HG03520 (cell line): ENCODE results near the gene CHMP6.

Experiments
- ATAC-seq: cut with Tn5 transposase; IDR thresholded peaks from one replicate; pipeline ENCODE4 v1.9.1; 2021; ENCODE audit warnings: mild to moderate bottlenecking, moderate library complexity; ENCODE audit not compliant: unreplicated experiment

CHMP6 gene

GRCh38 chr17:80991645-80992076 lies at the start of gene CHMP6:
Gene CHMP6, plus strand, starts transcription at chr17:80991841. Its CDS starts 78 bp downstream, at chr17:80991919.
- no peak for ATAC-seq

- no peak for ATAC-seq
Observed at GRCh38 chr17:80942423-80943345, 49.0 kb upstream of the CHMP6 start.

DNA sequence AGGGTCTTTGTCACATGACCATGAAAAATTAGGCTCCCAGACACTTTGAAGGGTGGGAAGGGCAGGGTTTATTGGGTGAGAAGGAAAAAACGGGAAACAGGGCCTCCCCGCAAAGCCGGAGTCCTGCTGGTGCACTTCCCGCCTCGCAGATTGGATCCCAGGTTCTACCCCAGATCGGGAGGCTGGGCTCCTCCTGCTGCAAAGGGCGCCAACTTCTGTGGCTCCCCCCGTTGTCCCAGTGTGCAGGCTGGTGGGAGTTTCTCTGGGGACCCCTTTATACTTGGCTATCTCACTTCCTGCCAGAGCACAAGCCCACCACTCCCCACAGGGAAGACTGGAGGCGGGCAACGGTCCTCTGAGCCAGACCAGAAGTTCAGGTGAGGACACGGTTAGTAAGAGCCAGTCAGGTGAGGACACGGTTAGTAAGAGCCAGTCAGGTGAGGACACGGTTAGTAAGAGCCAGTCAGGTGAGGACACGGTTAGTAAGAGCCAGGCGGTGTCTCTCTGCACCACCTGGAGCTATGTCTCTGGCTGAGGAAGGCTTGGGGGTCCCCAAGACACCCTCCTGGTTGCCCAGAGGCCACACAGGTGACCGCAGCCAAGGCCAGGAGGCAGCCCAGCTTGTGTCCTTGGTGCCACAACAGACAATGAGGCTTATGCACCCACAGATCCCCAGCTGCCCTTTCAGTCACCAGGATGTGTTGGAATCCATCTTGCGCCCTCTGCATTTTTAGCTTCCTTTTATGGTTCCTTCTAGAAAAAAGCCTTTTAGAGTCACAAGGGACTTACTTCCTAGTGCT lies 48.1 kb upstream of the CHMP6 start:
- ATAC-seq: no peak

DNA sequence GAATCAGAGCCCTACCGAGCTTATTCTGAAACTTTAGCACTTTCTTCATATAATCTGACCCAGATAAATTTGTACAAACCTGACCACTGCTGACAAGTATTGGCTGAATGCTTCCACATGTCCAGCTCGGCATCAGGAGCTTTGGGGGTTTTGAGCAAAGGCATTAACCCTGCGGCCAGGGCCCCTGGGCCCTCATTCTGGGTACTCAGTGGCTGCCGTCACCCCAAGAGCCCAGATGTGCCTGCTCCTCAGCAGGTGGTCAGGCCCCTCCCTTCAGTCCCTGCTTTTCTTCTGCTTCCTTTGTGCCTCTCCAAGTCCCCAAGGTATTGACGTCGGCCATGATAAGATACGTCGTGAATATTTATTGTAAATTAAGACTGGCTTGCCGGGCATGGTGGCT lies 47.3 kb upstream of the CHMP6 start:
- no peak for ATAC-seq

DNA sequence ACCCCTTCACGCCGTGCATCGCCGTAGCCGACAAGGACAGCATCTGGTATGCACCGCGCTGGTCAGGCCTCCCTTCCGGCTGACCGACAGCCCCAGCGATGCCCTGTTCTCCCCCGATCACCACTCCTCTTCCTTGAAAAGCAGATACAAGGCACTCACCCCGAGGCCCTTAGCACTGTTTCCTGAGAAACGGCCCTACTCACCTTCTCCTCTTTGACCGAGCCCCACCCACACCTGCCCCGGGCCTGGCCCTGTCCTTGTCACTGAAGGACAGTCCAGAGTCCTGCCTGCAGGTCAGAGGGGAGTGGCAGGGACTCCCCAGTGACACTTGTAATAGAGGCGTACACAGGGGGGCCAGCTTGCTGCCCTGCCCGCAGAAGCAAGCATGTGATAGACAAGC lies 45.9 kb upstream of the CHMP6 start:
- no peak for ATAC-seq

- no peak for ATAC-seq
Observed at GRCh38 chr17:80946449-80946848, 45.2 kb upstream of the CHMP6 start.

GRCh38 chr17:80947200-80947940 lies 44.3 kb upstream of the CHMP6 start:
- ATAC-seq: no peak

DNA sequence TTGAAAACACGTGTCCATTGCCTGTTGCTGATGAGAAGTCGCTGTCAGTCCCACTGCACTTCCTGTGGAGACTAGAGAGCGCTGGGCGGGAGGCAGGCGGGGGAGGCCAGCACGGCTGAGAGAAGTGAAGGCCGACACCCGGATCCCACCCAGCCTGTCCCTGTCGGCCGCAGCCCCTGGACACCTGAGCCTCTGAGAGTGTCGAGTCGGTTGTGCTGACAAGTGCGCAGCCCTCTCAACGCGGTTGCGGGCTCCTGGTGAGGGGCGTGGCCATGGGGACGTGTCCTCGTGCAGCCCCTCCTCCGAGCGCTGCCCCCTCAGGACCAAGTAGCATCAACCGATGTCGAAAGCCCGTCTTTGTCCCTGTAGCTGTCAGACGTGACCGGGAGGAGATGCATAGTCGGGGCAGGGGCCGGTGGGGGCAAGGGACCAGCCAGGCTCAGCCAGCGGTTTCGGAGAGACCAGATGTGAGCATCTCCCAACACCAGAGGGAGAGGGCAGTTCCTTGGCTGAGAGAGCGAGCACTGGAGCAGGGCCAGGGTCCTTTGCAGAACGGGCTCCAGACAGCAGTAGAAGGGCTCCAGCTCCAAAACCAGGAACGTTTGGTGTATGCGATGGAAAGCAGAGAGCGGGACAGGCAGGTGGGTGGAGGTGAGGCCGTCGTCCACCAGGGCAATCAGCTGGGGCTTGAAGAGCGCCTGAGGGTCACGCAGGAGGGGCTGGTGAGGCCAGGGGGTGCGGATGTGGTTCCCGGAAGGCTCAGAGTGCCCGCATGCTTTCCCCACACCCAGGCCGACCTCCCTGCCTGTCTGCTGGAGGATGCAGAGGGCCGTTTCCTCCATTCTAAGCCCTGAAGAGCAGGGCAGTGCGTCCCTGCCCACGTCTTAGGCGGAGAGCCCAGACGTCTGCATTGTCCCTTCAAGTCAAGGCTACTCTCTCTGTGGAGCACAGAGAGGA lies 43.3 kb upstream of the CHMP6 start:
- no peak for ATAC-seq

- ATAC-seq: no peak
Observed at GRCh38 chr17:80948976-80949450, 42.6 kb upstream of the CHMP6 start.

- no peak for ATAC-seq
Observed at GRCh38 chr17:80949451-80950421, 41.9 kb upstream of the CHMP6 start.

DNA sequence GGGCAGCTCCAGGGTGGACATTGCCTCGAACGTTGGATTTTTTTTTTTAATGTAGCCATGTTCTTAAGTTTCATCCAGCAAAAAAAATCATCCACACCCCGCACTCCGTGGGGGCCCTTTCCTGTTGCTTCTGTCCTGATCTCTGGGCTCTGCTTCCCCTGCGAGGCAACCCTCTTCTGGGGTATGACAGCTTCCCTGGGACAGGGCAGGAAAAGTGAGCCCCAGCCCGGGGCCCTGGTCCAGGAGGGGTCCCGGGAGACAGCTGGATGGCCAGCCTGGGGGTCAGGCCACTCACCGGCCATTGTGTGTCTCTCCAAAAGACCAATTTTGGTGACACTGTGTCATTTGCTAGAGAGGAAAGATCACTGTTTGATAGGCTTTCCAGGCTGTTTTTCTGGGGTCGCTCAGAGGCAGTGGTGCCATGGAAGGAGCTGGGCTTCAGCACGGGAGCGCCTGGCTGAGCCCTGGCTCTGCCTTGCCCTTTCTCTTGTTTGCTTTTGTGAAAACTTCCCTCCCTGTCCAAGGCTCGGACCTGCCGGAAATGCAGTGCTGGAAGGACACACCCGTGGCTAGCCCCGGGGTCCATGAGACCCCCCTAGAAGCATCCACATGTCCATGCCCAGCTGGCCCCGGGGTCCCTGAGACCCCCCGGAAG lies 41.0 kb upstream of the CHMP6 start:
- no peak for ATAC-seq

GRCh38 chr17:80951121-80952090 lies 40.2 kb upstream of the CHMP6 start:
- no peak for ATAC-seq

DNA sequence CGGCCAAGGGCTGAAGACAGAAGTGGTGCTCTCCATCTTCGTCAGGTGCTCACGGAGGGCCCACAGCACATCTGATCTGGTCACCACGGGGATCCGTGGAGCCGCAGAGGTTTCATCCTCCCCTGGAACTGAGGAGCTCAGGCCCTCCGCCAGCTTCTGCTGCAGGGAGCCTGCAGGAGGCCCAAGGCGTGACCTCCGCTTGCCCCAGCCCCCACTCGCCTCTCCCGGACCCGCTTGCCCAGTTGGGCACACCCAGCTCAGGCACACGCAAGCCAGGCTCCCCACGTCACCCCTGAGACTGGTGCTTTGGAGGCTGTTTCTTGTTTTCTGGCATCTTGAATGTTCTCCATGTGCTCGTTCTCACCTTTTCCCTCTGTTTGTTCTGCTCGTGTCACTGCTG lies 39.4 kb upstream of the CHMP6 start:
- no peak for ATAC-seq

- no peak for ATAC-seq
Observed at GRCh38 chr17:80953471-80954315, 37.9 kb upstream of the CHMP6 start.

DNA sequence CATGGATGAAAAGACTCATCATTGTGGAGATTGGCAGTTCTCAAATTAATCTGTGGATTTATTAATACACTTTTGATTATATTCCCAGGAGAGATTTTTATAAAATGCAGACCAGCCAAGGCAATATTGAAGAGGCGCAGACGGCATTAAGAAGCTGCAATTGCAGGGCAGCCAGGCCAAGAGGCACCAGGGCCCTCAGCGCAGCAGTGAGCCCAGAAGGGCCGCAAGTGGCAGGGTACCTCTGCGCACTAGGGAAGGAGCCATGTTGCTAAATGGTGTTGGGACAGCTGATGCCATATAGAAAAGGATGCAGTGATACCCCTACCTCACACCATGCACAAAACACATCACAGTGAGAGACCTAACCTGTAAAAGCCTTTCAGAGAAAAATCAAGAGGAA lies 36.6 kb upstream of the CHMP6 start:
- ATAC-seq: no peak

DNA sequence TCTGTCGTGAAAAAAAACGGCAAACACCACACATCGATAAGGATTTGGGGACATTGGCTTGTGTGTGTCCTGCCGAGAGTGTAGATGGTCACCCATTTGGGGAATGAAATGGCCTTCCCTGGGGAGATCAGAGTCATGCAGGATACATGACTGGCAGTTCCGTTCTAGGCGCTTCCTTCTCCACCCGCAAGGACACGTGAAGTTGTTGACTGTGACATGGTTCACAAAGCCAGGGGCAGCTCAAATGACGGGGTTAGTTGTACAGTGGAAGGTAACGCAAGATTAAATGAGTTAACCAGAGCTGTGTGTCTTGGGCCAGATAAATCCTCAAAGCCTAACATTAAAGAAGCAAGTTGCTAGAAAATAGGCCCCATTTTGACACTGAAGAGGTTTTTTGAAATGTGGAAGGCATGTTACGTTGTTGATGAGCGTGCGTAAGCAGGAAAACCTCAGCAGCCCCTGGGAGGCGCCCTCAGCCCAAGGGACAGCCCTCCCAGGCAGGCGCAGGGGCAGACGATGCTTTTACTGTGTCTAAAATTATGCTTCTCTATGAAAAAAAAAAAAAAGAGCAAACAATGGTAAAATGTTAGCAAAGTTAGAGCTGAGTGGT lies 35.9 kb upstream of the CHMP6 start:
- ATAC-seq: no peak
